KMS-11 (cell line): Measurements from ENCODE around the gene ZNF521.

Experiments used
- H2AFZ ChIP-seq: fragments of 200-600 bp; sonication (generic); 2 replicates; pipeline ENCODE4 v1.6.1; 2016; ENCODE audit warnings: antibody characterized with exemption, mixed run types, low read depth
- H3K27ac ChIP-seq: fragments of 200-600 bp; sonication (generic); 2 replicates; pipeline ENCODE4 v1.6.1; 2016; ENCODE audit warnings: mild to moderate bottlenecking, mixed run types
- H3K27me3 ChIP-seq: fragments of 200-600 bp; sonication (generic); 2 replicates; pipeline ENCODE4 v1.6.1; 2017; ENCODE audit warnings: mild to moderate bottlenecking, low read depth, mixed run types, moderate library complexity; ENCODE audit not compliant: insufficient read depth
- H3K36me3 ChIP-seq: fragments of 200-600 bp; sonication (generic); 2 replicates; pipeline ENCODE4 v1.6.1; 2017; ENCODE audit warnings: mild to moderate bottlenecking, mixed run types; ENCODE audit not compliant: insufficient read depth
- H3K4me1 ChIP-seq: fragments of 200-600 bp; sonication (generic); 2 replicates; pipeline ENCODE4 v1.6.1; 2016; ENCODE audit warnings: mild to moderate bottlenecking, low read depth, mixed run types; ENCODE audit not compliant: poor library complexity, severe bottlenecking
- H3K4me2 ChIP-seq: fragments of 200-600 bp; sonication (generic); 2 replicates; pipeline ENCODE4 v1.7.0; 2016; ENCODE audit warnings: mild to moderate bottlenecking, mixed run types
- H3K4me3 ChIP-seq: fragments of 200-600 bp; sonication (generic); IDR thresholded peaks from 2 replicates; pipeline ENCODE4 v1.6.1; 2017; ENCODE audit warnings: low read depth, low read length, mixed read lengths; ENCODE audit not compliant: insufficient read depth
- H3K79me2 ChIP-seq: fragments of 200-600 bp; sonication (generic); 2 replicates; pipeline ENCODE4 v1.6.1; 2016; ENCODE audit warnings: low read depth, mixed run types; ENCODE audit not compliant: insufficient read depth
- H3K9ac ChIP-seq: fragments of 200-600 bp; sonication (generic); 2 replicates; pipeline ENCODE4 v1.6.1; 2016; ENCODE audit warnings: mild to moderate bottlenecking, mixed run types
- H4K20me1 ChIP-seq: fragments of 200-600 bp; sonication (generic); 2 replicates; pipeline ENCODE4 v1.6.1; 2016; ENCODE audit warnings: mild to moderate bottlenecking, mixed run types; ENCODE audit not compliant: insufficient read depth
- CTCF ChIP-seq: fragments of 200-600 bp; sonication (generic); conservative IDR thresholded peaks from 2 replicates; pipeline ENCODE4 v1.6.1; 2017; ENCODE audit warnings: low read depth, mild to moderate bottlenecking, antibody characterized with exemption, low read length, moderate library complexity, mixed read lengths

ZNF521 gene

GRCh38 chr18:25169701-25170100 is 182.3 kb downstream of the ZNF521 start:
- H3K4me3 ChIP-seq = no peak overlapping the region
- no peak overlapping the region for H3K9ac ChIP-seq
- no peaks in the 10 kb centered on the region for H3K27me3 ChIP-seq
- H3K27ac ChIP-seq = no peak overlapping the region
- peaks cover 12% of the 10 kb centered on the region for H3K4me1 ChIP-seq
- no peak overlapping the region for H3K4me2 ChIP-seq
- no peak overlapping the region for H2AFZ ChIP-seq
- H4K20me1 ChIP-seq = no peaks in the 10 kb centered on the region
- no peak for TF ChIP-seq CTCF
- H3K79me2 ChIP-seq = no peaks in the 10 kb centered on the region
- no peaks in the 10 kb centered on the region for H3K36me3 ChIP-seq

DNA sequence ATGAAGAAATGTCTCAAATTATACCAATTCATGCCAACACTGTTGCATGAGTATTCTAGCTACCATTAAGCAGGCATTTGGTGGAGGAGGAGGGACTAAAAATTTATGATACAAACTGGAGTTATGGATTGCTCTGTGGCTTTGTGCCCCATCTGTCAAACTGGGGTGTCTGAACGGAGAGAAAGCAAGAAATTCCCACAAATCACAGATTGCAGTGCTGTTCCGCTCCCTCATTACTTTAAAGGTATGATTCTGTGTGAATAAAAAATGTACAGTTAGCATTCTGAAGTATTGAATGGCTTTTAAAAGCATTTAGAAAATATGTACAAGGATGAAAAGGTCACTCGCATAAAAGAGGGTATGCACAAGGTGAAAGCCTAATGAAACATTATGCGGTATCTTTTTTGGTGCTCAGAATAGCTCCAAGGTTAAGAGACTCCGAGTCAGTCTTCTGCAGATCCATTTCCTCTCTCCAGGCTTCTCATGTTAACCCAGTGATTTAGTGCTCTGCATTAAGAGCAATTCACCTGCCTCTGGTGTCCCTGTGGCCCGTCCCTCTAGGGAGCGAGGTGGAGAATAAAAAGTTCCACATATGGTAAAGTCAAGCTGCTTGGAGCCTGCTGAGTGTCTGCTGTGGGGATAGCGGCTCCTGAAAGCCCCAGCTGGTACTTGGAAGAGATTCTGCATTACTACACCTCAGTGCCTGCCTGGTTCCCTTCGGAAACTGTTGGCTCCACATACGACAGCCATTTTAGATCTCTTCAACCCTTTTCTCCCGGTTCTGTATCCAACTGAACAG is 184.2 kb downstream of the ZNF521 start:
- H3K27me3 ChIP-seq = no peaks in the 10 kb centered on the region

GRCh38 chr18:25166113-25166512 is 185.9 kb downstream of the ZNF521 start:
- Histone ChIP-seq H2AFZ (no peak overlapping the region), H3K27ac (no peak overlapping the region), H3K4me2 (no peak overlapping the region), H4K20me1 (no peaks in the 10 kb centered on the region), H3K79me2 (no peaks in the 10 kb centered on the region), H3K9ac (no peak overlapping the region), H3K4me1 (peaks cover 22% of the 10 kb centered on the region), H3K27me3 (no peaks in the 10 kb centered on the region), H3K36me3 (no peaks in the 10 kb centered on the region), H3K4me3 (no peak overlapping the region)
- no peak for TF ChIP-seq CTCF

More for the DNA sequence above, 184.2 kb downstream of the ZNF521 start:
- Histone ChIP-seq H3K4me3 (no peak overlapping the region), H3K9ac (no peak overlapping the region), H2AFZ (no peak overlapping the region), H3K36me3 (no peaks in the 10 kb centered on the region), H3K4me1 (peaks cover 22% of the 10 kb centered on the region), H4K20me1 (no peaks in the 10 kb centered on the region), H3K79me2 (no peaks in the 10 kb centered on the region), H3K4me2 (no peak overlapping the region), H3K27ac (no peak overlapping the region)
- no peak for TF ChIP-seq CTCF

DNA sequence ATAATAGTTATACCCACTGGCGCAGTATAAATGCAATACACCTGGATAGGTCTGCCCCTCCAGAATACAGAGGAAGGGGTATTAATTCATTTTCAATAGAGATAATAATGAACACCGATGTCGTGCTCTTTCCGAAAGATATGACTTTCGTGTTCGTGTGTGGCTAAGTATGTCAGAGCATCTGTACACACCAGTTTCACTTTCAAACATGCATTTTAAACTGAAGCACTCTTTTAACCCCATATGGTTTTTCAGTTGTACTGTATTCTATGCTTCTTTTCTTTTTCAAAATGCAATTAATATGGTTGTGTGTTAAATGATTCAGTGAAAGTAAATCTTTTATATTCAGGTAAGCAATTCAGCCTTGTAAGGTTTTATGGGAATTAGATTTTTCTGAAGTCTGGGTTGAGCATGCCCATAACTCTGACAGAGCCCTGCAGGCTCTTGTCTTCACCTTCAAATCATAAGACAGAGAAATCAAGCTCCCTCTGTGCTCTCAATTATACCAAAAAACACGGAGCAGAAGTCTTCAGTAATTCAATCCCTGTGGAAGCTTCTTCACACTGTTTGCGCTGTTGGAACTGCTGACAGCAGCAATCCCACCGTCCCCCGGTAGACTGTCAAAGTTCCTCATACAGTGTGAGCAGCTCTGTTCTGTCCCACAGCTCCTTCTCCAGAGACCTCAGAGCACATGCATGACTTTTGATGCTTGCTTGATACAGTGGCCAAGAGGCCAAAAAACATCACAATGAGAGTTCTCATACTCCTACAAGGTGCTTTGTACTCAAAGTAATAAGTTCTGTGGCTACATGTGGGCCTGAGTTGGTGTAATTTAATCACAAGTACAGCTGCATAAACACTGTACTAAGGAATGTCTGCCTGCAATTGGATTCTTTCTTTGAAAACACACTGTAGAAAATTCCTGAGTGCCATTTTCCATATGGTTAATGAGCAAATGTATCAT is 186.8 kb downstream of the ZNF521 start:
- no peaks in the 10 kb centered on the region for H3K79me2 ChIP-seq
- peak overlapping the region; percentile 22; the same call in 1 of the 2 replicates for H3K9ac ChIP-seq
- H3K4me1 ChIP-seq = peaks cover 22% of the 10 kb centered on the region
- no peaks in the 10 kb centered on the region for H4K20me1 ChIP-seq
- H3K4me3 ChIP-seq = peak overlapping the region; percentile 40
- no peaks in the 10 kb centered on the region for H3K27me3 ChIP-seq
- H3K36me3 ChIP-seq = no peaks in the 10 kb centered on the region
- peak overlapping the region; percentile 91 for H3K4me2 ChIP-seq
- peak overlapping the region; percentile 80 for H2AFZ ChIP-seq
- no peak for TF ChIP-seq CTCF
- H3K27ac ChIP-seq = peak overlapping the region; percentile 28; the same call in 1 of the 2 replicates
